GM19351 (cell line): ENCODE results near the gene COL9A1.

Experiments
- ATAC-seq: cut with Tn5 transposase; IDR thresholded peaks from one replicate; pipeline ENCODE4 v1.9.1; 2021; ENCODE audit warnings: mild to moderate bottlenecking, moderate library complexity; ENCODE audit not compliant: unreplicated experiment

Gene COL9A1

GRCh38 chr6:70289299-70289698 lies 13.6 kb downstream of the COL9A1 start:
- no peak for ATAC-seq

GRCh38 chr6:70286905-70287304 lies 16.0 kb downstream of the COL9A1 start:
- no peak for ATAC-seq

GRCh38 chr6:70285201-70285600 lies 17.7 kb downstream of the COL9A1 start:
- no peak for ATAC-seq

GRCh38 chr6:70282919-70283461 lies 19.9 kb downstream of the COL9A1 start:
- ATAC-seq: no peak

GRCh38 chr6:70282312-70282918 lies 20.5 kb downstream of the COL9A1 start:
- ATAC-seq: no peak

- ATAC-seq: no peak
These were observed 21.0 kb downstream of the COL9A1 start for GRCh38 chr6:70281923-70282311.

GRCh38 chr6:70280400-70280853 lies 22.5 kb downstream of the COL9A1 start:
- no peak for ATAC-seq

GRCh38 chr6:70277470-70277869 lies 25.4 kb downstream of the COL9A1 start:
- ATAC-seq: no peak

- ATAC-seq: no peak
These were observed 28.5 kb downstream of the COL9A1 start for GRCh38 chr6:70274338-70274737.

GRCh38 chr6:70272071-70272470 lies 30.8 kb downstream of the COL9A1 start:
- no peak for ATAC-seq

GRCh38 chr6:70270287-70271005 lies 32.4 kb downstream of the COL9A1 start:
- peak; percentile 86 for ATAC-seq

- no peak for ATAC-seq
These were observed 36.7 kb downstream of the COL9A1 start for GRCh38 chr6:70266142-70266541.

- ATAC-seq: no peak
These were observed 38.6 kb downstream of the COL9A1 start for GRCh38 chr6:70264306-70264705.

- no peak for ATAC-seq
These were observed 44.4 kb downstream of the COL9A1 start for GRCh38 chr6:70258483-70258882.

GRCh38 chr6:70257768-70258273 lies 45.1 kb downstream of the COL9A1 start:
- ATAC-seq: no peak

- no peak for ATAC-seq
These were observed 48.1 kb downstream of the COL9A1 start for GRCh38 chr6:70254784-70255183.

- no peak for ATAC-seq
These were observed 49.0 kb downstream of the COL9A1 start for GRCh38 chr6:70253923-70254322.

GRCh38 chr6:70252604-70253003 lies 50.3 kb downstream of the COL9A1 start:
- ATAC-seq: no peak

- ATAC-seq: no peak
These were observed 56.8 kb downstream of the COL9A1 start for GRCh38 chr6:70246118-70246517.

- no peak for ATAC-seq
These were observed 60.9 kb downstream of the COL9A1 start for GRCh38 chr6:70241991-70242420.

- no peak for ATAC-seq
These were observed 61.9 kb downstream of the COL9A1 start for GRCh38 chr6:70241031-70241430.

GRCh38 chr6:70236343-70236742 lies 66.5 kb downstream of the COL9A1 start:
- no peak for ATAC-seq
